LNCAP (cell line): ENCODE measurements around the gene TMC3.

Experiments used
- CTCF ChIP-seq: fragments of 450-650 bp; IDR thresholded peaks from 2 replicates; pipeline ENCODE4 v1.5.1; 2017; ENCODE audit warnings: mild to moderate bottlenecking

Gene TMC3

GRCh38 chr15:81381720-81382119 lies 7.7 kb upstream of the TMC3 start:
- no peak for TF ChIP-seq CTCF

GRCh38 chr15:81380668-81381067 lies 6.7 kb upstream of the TMC3 start:
- TF ChIP-seq CTCF: no peak

GRCh38 chr15:81380203-81380602 lies 6.2 kb upstream of the TMC3 start:
- no peak for TF ChIP-seq CTCF

- no peak for TF ChIP-seq CTCF
These were observed 5.3 kb upstream of the TMC3 start for GRCh38 chr15:81379269-81379668.

GRCh38 chr15:81378443-81378842 lies 4.4 kb upstream of the TMC3 start:
- no peak for TF ChIP-seq CTCF

GRCh38 chr15:81377871-81378270 lies 3.9 kb upstream of the TMC3 start:
- TF ChIP-seq CTCF: no peak

- no peak for TF ChIP-seq CTCF
These were observed 2.2 kb upstream of the TMC3 start for GRCh38 chr15:81376231-81376630.

GRCh38 chr15:81375461-81375860 lies 1.4 kb upstream of the TMC3 start:
- no peak for TF ChIP-seq CTCF
